CD4-positive, alpha-beta T cell treated with Interleukin-15 for 4 hours (primary cell): ENCODE measurements around the gene LTBP1.
"Not testable (repeated sequence)": the region's sequence is repeated elsewhere in the genome, so short reads cannot be mapped to it uniquely, and the experiment has no call there.

Source experiments
- DNase-seq: peaks from one replicate; pipeline ENCODE4 v3.0.0-alpha.2; 2020; ENCODE audit warnings: low spot score

Gene LTBP1

GRCh38 chr2:33042819-33043218, 96.1 kb downstream of the LTBP1 start:
- no peak for DNase-seq

- no peak for DNase-seq
Observed at GRCh38 chr2:33047939-33048338, 101.2 kb downstream of the LTBP1 start.

GRCh38 chr2:33051586-33052360, 105.0 kb downstream of the LTBP1 start:
- DNase-seq = no peak

GRCh38 chr2:33052361-33052735, 105.6 kb downstream of the LTBP1 start:
- no peak for DNase-seq

- not testable (repeated sequence) for DNase-seq
Observed at GRCh38 chr2:33052795-33053194, 106.0 kb downstream of the LTBP1 start.

GRCh38 chr2:33056170-33056569, 109.4 kb downstream of the LTBP1 start:
- DNase-seq = no peak

GRCh38 chr2:33057307-33058028, 110.7 kb downstream of the LTBP1 start:
- not testable (repeated sequence) for DNase-seq

GRCh38 chr2:33058716-33059470, 112.1 kb downstream of the LTBP1 start:
- no peak for DNase-seq

- DNase-seq = no peak
Observed at GRCh38 chr2:33059471-33060156, 112.9 kb downstream of the LTBP1 start.

GRCh38 chr2:33060405-33060804, 113.7 kb downstream of the LTBP1 start:
- no peak for DNase-seq

- DNase-seq = no peak
Observed at GRCh38 chr2:33062665-33063250, 116.0 kb downstream of the LTBP1 start.

- DNase-seq = no peak
Observed at GRCh38 chr2:33064349-33064801, 117.6 kb downstream of the LTBP1 start.

GRCh38 chr2:33067598-33067997, 120.8 kb downstream of the LTBP1 start:
- DNase-seq = no peak

- no peak for DNase-seq
Observed at GRCh38 chr2:33068261-33068660, 121.5 kb downstream of the LTBP1 start.

- no peak for DNase-seq
Observed at GRCh38 chr2:33069894-33070651, 123.3 kb downstream of the LTBP1 start.

GRCh38 chr2:33071591-33071990, 124.8 kb downstream of the LTBP1 start:
- no peak for DNase-seq

GRCh38 chr2:33072614-33073013, 125.9 kb downstream of the LTBP1 start:
- no peak for DNase-seq

- DNase-seq = no peak
Observed at GRCh38 chr2:33073018-33073417, 126.3 kb downstream of the LTBP1 start.

GRCh38 chr2:33074197-33074596, 127.4 kb downstream of the LTBP1 start:
- DNase-seq = no peak

GRCh38 chr2:33077311-33077710, 130.6 kb downstream of the LTBP1 start:
- no peak for DNase-seq

GRCh38 chr2:33077844-33078243, 131.1 kb downstream of the LTBP1 start:
- no peak for DNase-seq
